IMR-90 (cell line): ENCODE measurements around the gene PDK4. TPM values are rescaled to one million over a fixed set of nuclear protein-coding genes. Genes with fewer than 3 reads are reported as not detected.

Experiments
- ATAC-seq: fragments of 200-7000 bp; cut with Tn5 transposase; 2 replicates; pipeline ENCODE4 v1.9.1; 2020; ENCODE audit warnings: low read depth, mild to moderate bottlenecking, moderate library complexity
- BruUV-seq: library from RNA; stranded (reverse); fragments of 400-500 nt; replicated peaks from 2 replicates; lab custom pipeline; 2021; lab: Mats Ljungman, UMichigan
- CTCF ChIA-PET: fragments of 300-600 bp; formaldehyde crosslinking; extraction: SDS; loops from one replicate; lab custom pipeline; 2021; ENCODE audit warnings: antibody characterized with exemption; lab: Yijun Ruan, JAX
- POLR2A ChIA-PET: fragments of 300-600 bp; sonication (Branson Sonifier 250); formaldehyde crosslinking; loops from one replicate; lab custom pipeline; 2022; ENCODE audit warnings: antibody characterized with exemption; ENCODE audit not compliant: unreplicated experiment; lab: Charles Lee
- DNase-seq: peaks from one replicate; pipeline ENCODE4 v3.0.0; 2013
- H2AFZ ChIP-seq: replicated peaks from 2 replicates; pipeline ENCODE3; 2013; ENCODE audit warnings: low read length, mild to moderate bottlenecking; ENCODE audit not compliant: poor library complexity
- H2AK5ac ChIP-seq: 2 replicates; pipeline ENCODE4 v1.6.1; 2013; ENCODE audit warnings: low read depth, low read length, inconsistent platforms
- H2AK9ac ChIP-seq: replicated peaks from 2 replicates; pipeline ENCODE3; 2013; ENCODE audit warnings: mild to moderate bottlenecking, low read depth, low read length, moderate library complexity; ENCODE audit not compliant: poor library complexity
- H2BK120ac ChIP-seq: 2 replicates; pipeline ENCODE4 v1.6.1; 2013; ENCODE audit warnings: low read depth, low read length, inconsistent platforms
- H2BK15ac ChIP-seq: 3 replicates; pipeline ENCODE4 v1.6.1; 2013; ENCODE audit warnings: low read depth, low read length, inconsistent platforms
- H2BK20ac ChIP-seq: 2 replicates; pipeline ENCODE4 v1.6.1; 2013; ENCODE audit warnings: low read depth, mild to moderate bottlenecking, inconsistent platforms, low read length, moderate library complexity
- H2BK5ac ChIP-seq: 2 replicates; pipeline ENCODE4 v1.6.1; 2013; ENCODE audit warnings: mild to moderate bottlenecking, low read depth, low read length, inconsistent platforms; ENCODE audit not compliant: poor library complexity, severe bottlenecking
- H3K14ac ChIP-seq: replicated peaks from 2 replicates; pipeline ENCODE4 v1.6.1; 2013; ENCODE audit warnings: low read depth, low read length, inconsistent platforms
- H3K18ac ChIP-seq: 2 replicates; pipeline ENCODE4 v1.6.1; 2013; ENCODE audit warnings: low read depth, low read length, control low read depth
- H3K23ac ChIP-seq: 2 replicates; pipeline ENCODE4 v1.6.1; 2013; ENCODE audit warnings: low read depth, low read length, inconsistent platforms
- H3K27ac ChIP-seq: 2 replicates; pipeline ENCODE4 v1.5.1; 2013; ENCODE audit warnings: mild to moderate bottlenecking, control low read depth, low read length; ENCODE audit not compliant: insufficient read depth
- H3K27me3 ChIP-seq: 2 replicates; pipeline ENCODE4 v1.6.1; 2013; ENCODE audit warnings: low read length; ENCODE audit not compliant: control insufficient read depth, insufficient read depth
- H3K36me3 ChIP-seq: 2 replicates; pipeline ENCODE4 v1.6.1; 2013; ENCODE audit warnings: low read length, mixed read lengths; ENCODE audit not compliant: control insufficient read depth, insufficient read depth
- H3K4ac ChIP-seq: 2 replicates; pipeline ENCODE4 v1.6.1; 2013; ENCODE audit warnings: low read depth, low read length, inconsistent platforms
- H3K4me1 ChIP-seq: 2 replicates; pipeline ENCODE4 v1.6.1; 2013; ENCODE audit warnings: low read length, mixed read lengths; ENCODE audit not compliant: control insufficient read depth, insufficient read depth
- H3K4me2 ChIP-seq: 2 replicates; pipeline ENCODE4 v1.6.1; 2013; ENCODE audit warnings: low read depth, mild to moderate bottlenecking, control low read depth, low read length, moderate library complexity
- H3K4me3 ChIP-seq: 2 replicates; pipeline ENCODE4 v1.5.1; 2013; ENCODE audit warnings: low read depth, mild to moderate bottlenecking, control low read depth, low read length, moderate library complexity; ENCODE audit not compliant: insufficient read depth
- H3K56ac ChIP-seq: 2 replicates; pipeline ENCODE4 v1.6.1; 2013; ENCODE audit warnings: low read length, inconsistent platforms; ENCODE audit not compliant: insufficient read depth; ENCODE audit errors: extremely low read depth
- H3K79me1 ChIP-seq, 2 experiments: 2 replicates each; pipeline ENCODE4 v1.6.1; 2013; ENCODE audit warnings: low read length in 2 of 2, inconsistent platforms in 1 of 2, low read depth in 1 of 2
- H3K9ac ChIP-seq: 2 replicates; pipeline ENCODE4 v1.6.1; 2013; ENCODE audit warnings: low read depth, low read length, control low read depth
- H3K9me1 ChIP-seq: 2 replicates; pipeline ENCODE4 v1.6.1; 2013; ENCODE audit warnings: low read length, inconsistent platforms; ENCODE audit not compliant: insufficient read depth
- H3K9me3 ChIP-seq: 2 replicates; pipeline ENCODE4 v1.6.1; 2013; ENCODE audit warnings: low read length; ENCODE audit not compliant: control insufficient read depth, insufficient read depth
- H4K20me1 ChIP-seq: 2 replicates; pipeline ENCODE4 v1.6.1; 2013; ENCODE audit warnings: low read length, inconsistent platforms; ENCODE audit not compliant: insufficient read depth
- H4K5ac ChIP-seq: 2 replicates; pipeline ENCODE4 v1.6.1; 2013; ENCODE audit warnings: mild to moderate bottlenecking, low read depth, low read length, control low read depth
- H4K8ac ChIP-seq, 2 experiments: 2 replicates each; pipeline ENCODE4 v1.6.1; 2013; ENCODE audit warnings: low read depth in 2 of 2, low read length in 2 of 2, control low read depth in 1 of 2, inconsistent platforms in 1 of 2
- H4K91ac ChIP-seq: 2 replicates; pipeline ENCODE4 v1.6.1; 2013; ENCODE audit warnings: low read depth, low read length, inconsistent platforms; ENCODE audit not compliant: insufficient read depth
- CEBPB ChIP-seq: IDR thresholded peaks from 2 replicates; pipeline ENCODE4 v1.6.1; 2012; ENCODE audit warnings: low read depth, low read length, improper control_type of control experiment
- CHD1 ChIP-seq: IDR thresholded peaks from 2 replicates; pipeline ENCODE4 v1.6.1; 2012; ENCODE audit warnings: low read depth, low read length, improper control_type of control experiment
- CTCF ChIP-seq: conservative IDR thresholded peaks from 2 replicates; pipeline ENCODE4 v1.5.1; 2012; ENCODE audit warnings: mild to moderate bottlenecking, low read depth, low read length, improper control_type of control experiment
- FOS ChIP-seq: fragments of 150-350 bp; IDR thresholded peaks from 2 replicates; pipeline ENCODE4 v1.6.1; 2016; ENCODE audit warnings: low read depth, low read length
- MAZ ChIP-seq: IDR thresholded peaks from 2 replicates; pipeline ENCODE4 v1.6.1; 2012; ENCODE audit warnings: low read depth, mild to moderate bottlenecking, low read length, improper control_type of control experiment, moderate library complexity, borderline replicate concordance
- NFE2L2 ChIP-seq: fragments of 150-350 bp; IDR thresholded peaks from 2 replicates; pipeline ENCODE4 v1.6.1; 2016; ENCODE audit warnings: low read depth, mild to moderate bottlenecking, low read length
- RCOR1 ChIP-seq: IDR thresholded peaks from 2 replicates; pipeline ENCODE4 v1.6.1; 2012; ENCODE audit warnings: mild to moderate bottlenecking, low read length, improper control_type of control experiment; ENCODE audit not compliant: insufficient replicate concordance
- RFX5 ChIP-seq: IDR thresholded peaks from 2 replicates; pipeline ENCODE4 v1.8.0; 2012; ENCODE audit warnings: low read depth, mild to moderate bottlenecking, low read length, moderate library complexity
- SMC3 ChIP-seq: fragments of 150-350 bp; IDR thresholded peaks from 2 replicates; pipeline ENCODE4 v1.6.1; 2016; ENCODE audit warnings: low read depth, mild to moderate bottlenecking, antibody characterized with exemption, low read length, moderate library complexity
- USF2 ChIP-seq: fragments of 150-350 bp; IDR thresholded peaks from 2 replicates; pipeline ENCODE4 v1.6.1; 2017; ENCODE audit warnings: mild to moderate bottlenecking, antibody characterized with exemption, low read length, low read depth
- WGBS, 2 experiments: methylation state at CpG; one replicate each; pipeline versions ENCODE4 v1.1.5 to v1.1.7; 2013; ENCODE audit warnings: missing lambda C conversion rate in 2 of 2; ENCODE audit not compliant: insufficient read length in 1 of 2; ENCODE audit errors: extremely low coverage in 2 of 2; 5-methylcytosine and 5-hydroxymethylcytosine counted together
- dilution Hi-C: fragments of 300-500 bp; cut with HindIII; formaldehyde crosslinking; loops from one replicate; pipeline ENCODE4 v1.14.3; 2018; ENCODE audit warnings: low sequenced_read_pairs; ENCODE audit not compliant: unreplicated experiment
- in situ Hi-C: fragments of 300-500 bp; cut with MboI; formaldehyde crosslinking; loops from 3 replicates; pipeline ENCODE4 v1.14.3; 2019; ENCODE audit warnings: low sequenced_read_pairs, inconsistent platforms, mixed read lengths
- intact Hi-C: fragments of 100-400 bp; cut with micrococcal nuclease; formaldehyde crosslinking; loops from 2 replicates; pipeline ENCODE4 v1.10.0; 2022
- polyA plus RNA-seq, 3 experiments: library from polyadenylated mRNA; depleted of rRNA; stranded (reverse); fragments of >200 nt; gene quantifications; 2 replicates each; pipeline ENCODE4 v1.2.3, GENCODE V29; 2012; ENCODE audit warnings: low replicate concordance in 1 of 3
- total RNA-seq: library from RNA; depleted of rRNA; stranded (reverse); fragments of >200 nt; gene quantifications from 2 replicates; pipeline ENCODE4 v1.2.3, GENCODE V29; 2012

Gene PDK4
- total and polyA plus RNA-seq, 2 of the 4 experiments (the other 2 are of a cell fraction) = under 0.01 to 0.03 TPM

GRCh38 chr7:95609277-95609971, 13.1 kb upstream of the PDK4 start (continued):
- TF ChIP-seq MAZ = no peak

- POLR2A ChIA-PET = no interaction called here
- intact Hi-C loops = loop anchor here (2.0 to 5.0 kb wide), 3 partner anchors 14 to 74 kb away; no protein-coding TSS in a partner anchor
- peak overlapping the region in 1 of 2 experiments; percentile 50; a peak in 2 of 4 replicates for H4K8ac ChIP-seq
- no TSS peak for BruUV-seq
- ATAC-seq (peak; percentile 100), DNase-seq (peak; percentile 93)
- 0 out of 2 replicates have a peak overlapping the region, but pooled peaks have one; percentile 17 for H4K91ac ChIP-seq
- H3K9me1 ChIP-seq = peaks cover 2% of the 10 kb centered on the region; the same call in 1 of the 2 replicates
- H2BK5ac ChIP-seq = peak overlapping the region; percentile 32
- H3K4me1 ChIP-seq = peaks cover 8% of the 10 kb centered on the region
- no peak overlapping the region for H2AK9ac ChIP-seq
- peak overlapping the region; percentile 82 for H3K27ac ChIP-seq
- H3K36me3 ChIP-seq = no peaks in the 10 kb centered on the region
- H3K27me3 ChIP-seq = no peaks in the 10 kb centered on the region
- H3K18ac ChIP-seq = peak overlapping the region; percentile 32; the same call in 1 of the 2 replicates
- WGBS, 2 experiments = 0% methylated on average over 1 of the region's 10 CpGs; no CpG with 5 or more reads in 1 of the 2 experiments
- no peaks in the 10 kb centered on the region for H3K79me1 ChIP-seq
- H2BK15ac ChIP-seq = peak overlapping the region; percentile 21; the same call in 1 of the 3 replicates
- no peaks in the 10 kb centered on the region for H4K20me1 ChIP-seq
- no peak overlapping the region; the same call in 1 of the 2 replicates for H3K4ac ChIP-seq
- peak overlapping the region; percentile 47 for H3K4me2 ChIP-seq
- peak overlapping the region; percentile 53; the same call in 1 of the 2 replicates for H3K14ac ChIP-seq
- H3K56ac ChIP-seq = no peak overlapping the region
- H3K23ac ChIP-seq = 0 out of 2 replicates have a peak overlapping the region, but pooled peaks have one; percentile 11
- H3K4me3 ChIP-seq = no peak overlapping the region
- H4K5ac ChIP-seq = peak overlapping the region; percentile 21
- in situ Hi-C loops = no loop called here
- H2AFZ ChIP-seq = peak overlapping the region; percentile 58
- H2BK20ac ChIP-seq = no peak overlapping the region
- dilution Hi-C loops = no loop called here
- H2BK120ac ChIP-seq = peak overlapping the region; percentile 11; the same call in 1 of the 2 replicates
- H3K9ac ChIP-seq = peak overlapping the region; percentile 44; the same call in 1 of the 2 replicates
- peak overlapping the region; percentile 27; the same call in 1 of the 2 replicates for H2AK5ac ChIP-seq
- H3K9me3 ChIP-seq = no peaks in the 10 kb centered on the region
- CTCF ChIA-PET = interaction anchor here (1.0 to 1.7 kb wide), 2 partner anchors 64 to 82 kb away, joined by 3 read pairs; no protein-coding TSS in a partner anchor
- TF ChIP-seq NFE2L2 (no peak), SMC3 (no peak), CEBPB (peak; percentile 20; the same call in 1 of the 2 replicates), RFX5 (no peak), CTCF (no peak), RCOR1 (peak; percentile 41), MAZ (peak; percentile 54), FOS (peak; percentile 32; the same call in 1 of the 2 replicates), CHD1 (no peak), USF2 (no peak)
Observed at GRCh38 chr7:95608359-95609173, 12.2 kb upstream of the PDK4 start.
